H9 (cell line): Measurements from ENCODE around the gene LTBP2. TPM values are rescaled to one million over a fixed set of nuclear protein-coding genes. Genes with fewer than 3 reads are reported as not detected.

ENCODE experiments used
- DNase-seq: peaks from one replicate; pipeline ENCODE4 v3.0.0-alpha.2; 2017
- H2AFZ ChIP-seq: one replicate; pipeline ENCODE4 v1.6.1; 2013; ENCODE audit warnings: mild to moderate bottlenecking, low read length, control low read depth, moderate library complexity
- H2AK5ac ChIP-seq: 2 replicates; pipeline ENCODE4 v1.6.1; 2013; ENCODE audit warnings: low read length, control low read depth, mixed read lengths; ENCODE audit not compliant: insufficient read length
- H2BK120ac ChIP-seq: one replicate; pipeline ENCODE4 v1.6.1; 2013; ENCODE audit warnings: low read depth, mild to moderate bottlenecking, low read length, control low read depth, inconsistent platforms; ENCODE audit not compliant: poor library complexity, severe bottlenecking
- H2BK12ac ChIP-seq: 2 replicates; pipeline ENCODE4 v1.6.1; 2013; ENCODE audit warnings: low read length, control low read depth, mixed read lengths, low read depth; ENCODE audit not compliant: insufficient read length
- H2BK15ac ChIP-seq: 2 replicates; pipeline ENCODE4 v1.6.1; 2013; ENCODE audit warnings: low read depth, low read length, control low read depth
- H2BK20ac ChIP-seq: one replicate; pipeline ENCODE4 v1.6.1; 2013; ENCODE audit warnings: low read depth, mild to moderate bottlenecking, low read length, control low read depth, inconsistent platforms; ENCODE audit not compliant: poor library complexity, severe bottlenecking
- H2BK5ac ChIP-seq: 2 replicates; pipeline ENCODE4 v1.6.1; 2013; ENCODE audit warnings: low read length, control low read depth, mixed read lengths; ENCODE audit not compliant: insufficient read length
- H3K14ac ChIP-seq: 2 replicates; pipeline ENCODE4 v1.6.1; 2013; ENCODE audit warnings: low read length, control low read depth; ENCODE audit not compliant: insufficient read depth
- H3K18ac ChIP-seq: 2 replicates; pipeline ENCODE4 v1.6.1; 2013; ENCODE audit warnings: low read depth, mild to moderate bottlenecking, mixed read lengths, low read length, control low read depth; ENCODE audit not compliant: insufficient read length
- H3K23ac ChIP-seq: 2 replicates; pipeline ENCODE4 v1.6.1; 2013; ENCODE audit warnings: low read length, control low read depth, mixed read lengths, low read depth; ENCODE audit not compliant: insufficient read length
- H3K23me2 ChIP-seq: 2 replicates; pipeline ENCODE4 v1.6.1; 2013; ENCODE audit warnings: low read depth, mild to moderate bottlenecking, mixed read lengths, low read length, control low read depth; ENCODE audit not compliant: insufficient read length, poor library complexity, severe bottlenecking
- H3K27ac ChIP-seq: 2 replicates; pipeline ENCODE4 v1.5.1; 2013; ENCODE audit warnings: low read length, control low read depth, mixed read lengths, low read depth; ENCODE audit not compliant: insufficient read length
- H3K27me3 ChIP-seq: 2 replicates; pipeline ENCODE4 v1.6.1; 2013; ENCODE audit warnings: low read length, control low read depth, inconsistent platforms; ENCODE audit not compliant: insufficient read depth
- H3K4ac ChIP-seq: 2 replicates; pipeline ENCODE4 v1.6.1; 2013; ENCODE audit warnings: low read depth, mild to moderate bottlenecking, control low read depth, inconsistent platforms, low read length, moderate library complexity
- H3K4me1 ChIP-seq: 2 replicates; pipeline ENCODE4 v1.6.1; 2013; ENCODE audit warnings: low read length, control low read depth, inconsistent platforms; ENCODE audit not compliant: insufficient read depth
- H3K4me2 ChIP-seq: 2 replicates; pipeline ENCODE4 v1.6.1; 2013; ENCODE audit warnings: low read length, control low read depth, mixed read lengths; ENCODE audit not compliant: insufficient read length, insufficient read depth
- H3K56ac ChIP-seq: 2 replicates; pipeline ENCODE4 v1.6.1; 2013; ENCODE audit warnings: low read depth, mild to moderate bottlenecking, mixed read lengths, low read length, control low read depth; ENCODE audit not compliant: insufficient read length
- H3K79me1 ChIP-seq: 2 replicates; pipeline ENCODE4 v1.6.1; 2013; ENCODE audit warnings: low read depth, mild to moderate bottlenecking, moderate library complexity, low read length, control low read depth, inconsistent platforms; ENCODE audit not compliant: insufficient read depth, poor library complexity, severe bottlenecking
- H3K79me2 ChIP-seq: 2 replicates; pipeline ENCODE4 v1.6.1; 2013; ENCODE audit warnings: low read length, control low read depth, inconsistent platforms; ENCODE audit not compliant: insufficient read depth
- H3K9ac ChIP-seq: 2 replicates; pipeline ENCODE4 v1.6.1; 2013; ENCODE audit warnings: low read length, control low read depth, mixed read lengths; ENCODE audit not compliant: insufficient read length; ENCODE audit errors: extremely low read depth
- H3K9me3 ChIP-seq: one replicate; pipeline ENCODE4 v1.6.1; 2013; ENCODE audit warnings: low read depth, low read length, inconsistent platforms; ENCODE audit not compliant: control insufficient read depth
- H3T11ph ChIP-seq: one replicate; pipeline ENCODE4 v1.6.1; 2013; ENCODE audit warnings: mild to moderate bottlenecking, low read length, control low read depth, inconsistent platforms
- H4K20me1 ChIP-seq: one replicate; pipeline ENCODE4 v1.6.1; 2013; ENCODE audit not compliant: control insufficient read depth, insufficient read length, insufficient read depth
- H4K5ac ChIP-seq: 2 replicates; pipeline ENCODE4 v1.6.1; 2013; ENCODE audit warnings: low read depth, mild to moderate bottlenecking, mixed read lengths, low read length, control low read depth; ENCODE audit not compliant: insufficient read length
- H4K8ac ChIP-seq: replicated peaks from 2 replicates; pipeline ENCODE4 v1.6.1; 2013; ENCODE audit warnings: low read length, control low read depth, mixed read lengths, low read depth; ENCODE audit not compliant: insufficient read length
- H4K91ac ChIP-seq: 2 replicates; pipeline ENCODE4 v1.6.1; 2013; ENCODE audit warnings: low read depth, mild to moderate bottlenecking, moderate library complexity, mixed read lengths, low read length, control low read depth; ENCODE audit not compliant: insufficient read length
- H3K27ac Mint-ChIP-seq, 3 experiments: 2 replicates in 2 of 3; 3 replicates in 1 of 3; pipeline ENCODE4 v1.8.0; 2020 to 2021; ENCODE audit warnings: mixed read lengths in 3 of 3, mild to moderate bottlenecking in 1 of 3, moderate library complexity in 1 of 3
- H3K27me3 Mint-ChIP-seq: 2 replicates; pipeline ENCODE4 v1.8.0; 2021; ENCODE audit warnings: low read depth, mild to moderate bottlenecking, moderate library complexity, mixed read lengths
- H3K36me3 Mint-ChIP-seq, 3 experiments: 2 replicates in 2 of 3; 3 replicates in 1 of 3; pipeline ENCODE4 v1.8.0; 2020 to 2021; ENCODE audit warnings: low read depth in 3 of 3, mixed read lengths in 3 of 3; ENCODE audit not compliant: insufficient read depth in 1 of 3
- H3K4me1 Mint-ChIP-seq, 2 experiments: 2 replicates each; pipeline ENCODE4 v1.8.0; 2020; ENCODE audit warnings: mixed read lengths in 2 of 2
- H3K4me3 Mint-ChIP-seq, 2 experiments: 2 replicates in 1 of 2; 3 replicates in 1 of 2; pipeline ENCODE4 v1.8.0; 2020 to 2021; ENCODE audit warnings: mild to moderate bottlenecking in 2 of 2, mixed read lengths in 2 of 2, moderate library complexity in 1 of 2
- H3K9me3 Mint-ChIP-seq, 2 experiments: 2 replicates in 1 of 2; 3 replicates in 1 of 2; pipeline ENCODE4 v1.8.0; 2020; ENCODE audit warnings: mild to moderate bottlenecking in 2 of 2, mixed read lengths in 2 of 2, moderate library complexity in 1 of 2
- CTCF ChIP-seq: fragments of 200-600 bp; sonication (generic); conservative IDR thresholded peaks from 3 replicates; pipeline ENCODE4 v1.8.0; 2021; ENCODE audit warnings: antibody characterized with exemption, mild to moderate bottlenecking
- WGBS: extraction: QIAGEN DNeasy Blood & Tissue Kit; methylation state at CpG from one replicate; pipeline ENCODE4 v1.1.7; 2013; ENCODE audit warnings: missing lambda C conversion rate, low lambda C conversion rate, mixed read lengths; ENCODE audit not compliant: insufficient read length; ENCODE audit errors: extremely low coverage; 5-methylcytosine and 5-hydroxymethylcytosine counted together
- total RNA-seq: library from RNA; stranded (reverse); gene quantifications from 2 replicates; pipeline ENCODE4 v1.2.1, GENCODE V29; 2021

LTBP2 gene
- total RNA-seq, 1 experiment from 2014 or later, result 0.77 TPM

DNA sequence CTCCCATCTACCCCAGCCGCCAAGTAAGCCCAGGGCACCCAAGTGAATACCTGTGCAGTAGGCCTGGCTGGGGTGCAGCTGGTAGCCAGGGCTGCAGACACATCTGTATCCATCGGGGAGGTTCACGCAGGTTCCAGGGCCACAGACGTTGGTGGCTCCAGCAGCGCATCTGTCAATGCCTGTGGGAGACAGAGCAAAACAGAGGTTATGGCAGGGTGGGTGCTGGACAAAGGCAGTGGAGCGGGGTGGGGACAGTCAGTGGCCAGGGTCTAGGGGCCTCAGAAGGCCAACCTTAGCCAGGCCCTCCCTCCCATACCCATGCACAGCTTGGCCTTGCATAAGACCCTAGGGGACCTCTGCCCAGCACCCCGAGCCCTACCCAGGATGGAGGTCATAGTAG, 89.3 kb downstream of the LTBP2 start:
- Histone ChIP-seq H3K27ac (no peak overlapping the region), H3K14ac (no peak overlapping the region), H3K4me1 (no peaks in the 10 kb centered on the region), H3K4ac (no peak overlapping the region), H4K20me1 (no peaks in the 10 kb centered on the region), H3K79me1 (no peaks in the 10 kb centered on the region), H4K8ac (no peak overlapping the region), H3K9ac (no peak overlapping the region), H3K23me2 (no peaks in the 10 kb centered on the region), H2BK120ac (no peak overlapping the region), H3K18ac (no peak overlapping the region), H3K79me2 (no peaks in the 10 kb centered on the region), H3T11ph (no peak overlapping the region), H3K23ac (no peak overlapping the region), H3K4me2 (no peak overlapping the region), H2AK5ac (no peak overlapping the region), H3K56ac (no peak overlapping the region), H2BK20ac (no peak overlapping the region), H4K5ac (no peak overlapping the region), H2BK15ac (no peak overlapping the region), H3K9me3 (no peaks in the 10 kb centered on the region), H4K91ac (no peak overlapping the region), H3K27me3 (no peaks in the 10 kb centered on the region), H2BK12ac (no peak overlapping the region), H2AFZ (no peak overlapping the region), H2BK5ac (no peak overlapping the region)
- H3K4me3 Mint-ChIP-seq, result no peak overlapping the region
- no peaks in the 10 kb centered on the region for H3K36me3 Mint-ChIP-seq
- H3K27ac Mint-ChIP-seq, result no peak overlapping the region
- H3K4me1 Mint-ChIP-seq, result peaks cover 14 to 21% of the 10 kb centered on the region in 2 experiments
- no peak for DNase-seq
- H3K9me3 Mint-ChIP-seq, result no peaks in the 10 kb centered on the region
- peaks cover 6% of the 10 kb centered on the region for H3K27me3 Mint-ChIP-seq
- TF ChIP-seq CTCF, result no peak
- WGBS, result no CpG with 5 or more reads among the region's 7 CpGs
